T-helper 1 cell treated with Interleukin-12 subunit alpha and Interleukin-12 subunit beta and Interleukin-4 antibody, amounts not matched to agents 30 μg/mL and 1 μg/mL, for 36 hours (primary cell): ENCODE measurements around the gene TAC3.
"Not testable (repeated sequence)": the region's sequence is repeated elsewhere in the genome, so short reads cannot be mapped to it uniquely, and the experiment has no call there.

Experiments
- H3K27ac Mint-ChIP-seq: one replicate; pipeline ENCODE4 v1.8.0; 2021; ENCODE audit warnings: mild to moderate bottlenecking, mixed read lengths
- H3K27me3 Mint-ChIP-seq: one replicate; pipeline ENCODE4 v1.8.0; 2021; ENCODE audit warnings: low read depth, mixed read lengths
- H3K36me3 Mint-ChIP-seq: one replicate; pipeline ENCODE4 v1.8.0; 2021; ENCODE audit warnings: low read depth, mixed read lengths
- H3K4me1 Mint-ChIP-seq: one replicate; pipeline ENCODE4 v1.8.0; 2021; ENCODE audit warnings: low read depth, mixed read lengths
- H3K4me3 Mint-ChIP-seq: one replicate; pipeline ENCODE4 v1.8.0; 2021; ENCODE audit warnings: mild to moderate bottlenecking, moderate library complexity, mixed read lengths
- H3K9me3 Mint-ChIP-seq: one replicate; pipeline ENCODE4 v1.8.0; 2021; ENCODE audit warnings: mixed read lengths

TAC3 gene

DNA sequence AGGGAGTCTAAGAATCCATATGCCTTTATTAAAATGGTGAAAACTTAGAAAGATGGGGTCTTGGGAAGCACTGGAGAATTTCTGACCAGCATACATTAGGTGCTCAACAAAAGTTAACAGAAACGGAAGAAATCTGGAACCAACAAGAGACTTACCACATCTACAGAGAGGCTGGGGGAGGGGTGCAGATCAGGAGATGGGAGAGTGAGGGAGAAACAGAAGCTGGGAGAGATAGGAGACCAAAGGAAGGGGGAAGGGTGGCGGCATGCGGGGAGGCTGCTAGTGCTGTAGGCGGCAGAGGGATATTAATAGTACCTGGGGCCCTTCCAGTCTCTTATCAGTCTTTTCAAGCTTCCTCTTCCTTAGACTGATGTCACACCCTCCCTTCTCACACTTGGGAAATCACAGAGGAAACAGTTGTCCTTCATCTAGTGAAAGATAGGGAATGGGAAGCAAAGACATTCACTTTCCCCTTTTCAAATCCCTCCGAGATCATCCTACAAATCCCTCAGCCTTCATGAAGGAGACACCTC, 28.1 kb downstream of the TAC3 start:
- Mint-ChIP-seq H3K27me3 (peaks cover 6% of the 10 kb centered on the region), H3K4me1 (peaks cover 20% of the 10 kb centered on the region), H3K27ac (no peak overlapping the region), H3K9me3 (no peaks in the 10 kb centered on the region), H3K36me3 (no peaks in the 10 kb centered on the region), H3K4me3 (no peak overlapping the region)

GRCh38 chr12:56987551-56988053, 28.7 kb downstream of the TAC3 start:
- H3K27ac Mint-ChIP-seq = no peak overlapping the region
- no peak overlapping the region for H3K4me3 Mint-ChIP-seq

GRCh38 chr12:56987011-56987410, 29.3 kb downstream of the TAC3 start:
- H3K9me3 Mint-ChIP-seq = no peaks in the 10 kb centered on the region
- H3K36me3 Mint-ChIP-seq = no peaks in the 10 kb centered on the region
- H3K27ac Mint-ChIP-seq = no peak overlapping the region
- H3K4me3 Mint-ChIP-seq = no peak overlapping the region
- H3K4me1 Mint-ChIP-seq = peaks cover 20% of the 10 kb centered on the region
- H3K27me3 Mint-ChIP-seq = peaks cover 6% of the 10 kb centered on the region

More at GRCh38 chr12:56987551-56988053, 28.7 kb downstream of the TAC3 start:
- Mint-ChIP-seq H3K4me1 (peaks cover 20% of the 10 kb centered on the region), H3K9me3 (no peaks in the 10 kb centered on the region), H3K27me3 (peaks cover 6% of the 10 kb centered on the region), H3K36me3 (no peaks in the 10 kb centered on the region)

DNA sequence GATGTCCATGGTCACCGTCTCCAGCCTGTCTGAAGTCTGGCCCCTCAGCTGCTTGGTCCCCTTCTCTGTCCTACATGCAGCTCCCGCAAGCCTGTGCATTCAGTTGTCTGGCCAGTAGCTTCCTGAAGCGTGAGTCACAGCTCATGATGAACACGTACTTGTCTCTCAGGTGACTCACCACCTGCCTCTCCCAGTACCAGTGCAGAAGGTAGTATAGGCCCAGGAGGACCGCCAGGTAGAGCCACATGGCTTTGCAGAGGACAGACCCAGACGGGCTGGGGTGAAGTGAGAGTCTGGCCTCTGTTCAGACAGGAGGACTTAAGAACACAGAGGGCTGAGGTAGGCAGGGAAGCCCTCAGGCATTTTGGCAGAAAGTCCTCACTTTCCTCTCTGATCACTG, 30.6 kb downstream of the TAC3 start:
- H3K27ac Mint-ChIP-seq, H3K36me3 Mint-ChIP-seq: not testable (repeated sequence)

DNA sequence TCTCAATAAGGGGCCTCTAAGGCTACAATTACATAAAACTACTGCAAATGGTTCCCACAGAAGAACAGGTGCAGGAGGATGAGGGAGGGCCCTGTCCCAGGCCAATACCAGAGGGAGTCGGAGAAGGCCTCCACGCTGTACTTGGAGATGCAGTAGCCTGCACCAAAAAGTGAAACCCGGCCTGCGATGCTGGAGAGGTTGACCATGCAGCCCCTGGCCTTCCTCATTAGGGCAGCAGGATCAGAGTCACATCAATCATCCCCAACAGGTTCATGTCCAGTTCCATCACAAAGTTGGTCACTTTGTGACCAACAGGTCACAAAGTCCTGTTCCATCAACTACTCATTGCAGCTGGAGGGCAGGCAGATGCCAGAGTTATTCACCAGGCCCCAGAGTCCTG, 32.9 kb downstream of the TAC3 start:
- Mint-ChIP-seq H3K36me3 (no peaks in the 10 kb centered on the region), H3K27me3 (peaks cover 5% of the 10 kb centered on the region), H3K4me1 (peaks cover 6% of the 10 kb centered on the region), H3K9me3 (no peaks in the 10 kb centered on the region), H3K27ac (no peak overlapping the region), H3K4me3 (no peak overlapping the region)

More for the DNA sequence above, 30.6 kb downstream of the TAC3 start:
- H3K4me3 Mint-ChIP-seq, H3K9me3 Mint-ChIP-seq, H3K27me3 Mint-ChIP-seq: not testable (repeated sequence)
- peaks cover 12% of the 10 kb centered on the region for H3K4me1 Mint-ChIP-seq

GRCh38 chr12:56982578-56983236, 33.6 kb downstream of the TAC3 start:
- not testable (repeated sequence) for H3K9me3 Mint-ChIP-seq, H3K4me1 Mint-ChIP-seq, H3K27me3 Mint-ChIP-seq, H3K36me3 Mint-ChIP-seq, H3K27ac Mint-ChIP-seq, H3K4me3 Mint-ChIP-seq

GRCh38 chr12:56980941-56981530, 35.3 kb downstream of the TAC3 start:
- H3K27me3 Mint-ChIP-seq = no peaks in the 10 kb centered on the region
- H3K9me3 Mint-ChIP-seq = no peaks in the 10 kb centered on the region
- H3K4me3 Mint-ChIP-seq = no peak overlapping the region
- no peaks in the 10 kb centered on the region for H3K36me3 Mint-ChIP-seq
- no peaks in the 10 kb centered on the region for H3K4me1 Mint-ChIP-seq
- H3K27ac Mint-ChIP-seq = no peak overlapping the region

DNA sequence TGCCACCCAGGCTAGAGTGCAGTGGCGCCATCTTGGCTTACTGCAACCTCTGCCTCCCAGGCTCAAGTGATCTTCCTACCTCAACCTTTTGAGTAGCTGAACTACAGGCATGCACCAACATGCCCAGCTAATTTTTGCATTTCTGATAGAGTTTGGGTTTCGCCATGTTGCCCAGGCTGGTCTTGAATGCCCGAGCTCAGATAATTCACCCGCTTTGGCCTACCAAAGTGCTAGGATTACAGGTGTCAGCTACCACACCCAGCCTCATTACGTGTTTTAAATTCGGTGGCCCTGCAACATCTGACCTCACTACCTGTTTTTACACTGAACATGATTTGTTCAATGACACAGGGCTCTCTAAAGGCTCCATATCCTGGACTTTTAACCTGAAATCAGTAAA, 36.1 kb downstream of the TAC3 start:
- Mint-ChIP-seq H3K4me1 (no peaks in the 10 kb centered on the region), H3K27me3 (no peaks in the 10 kb centered on the region), H3K9me3 (no peaks in the 10 kb centered on the region), H3K4me3 (no peak overlapping the region), H3K27ac (no peak overlapping the region), H3K36me3 (no peaks in the 10 kb centered on the region)

- Mint-ChIP-seq H3K9me3 (no peaks in the 10 kb centered on the region), H3K4me3 (no peak overlapping the region), H3K27me3 (no peaks in the 10 kb centered on the region)
These were observed 36.7 kb downstream of the TAC3 start for GRCh38 chr12:56979628-56980027.

GRCh38 chr12:56978397-56979138, 37.8 kb downstream of the TAC3 start:
- H3K27ac Mint-ChIP-seq = no peak overlapping the region

More at GRCh38 chr12:56979628-56980027, 36.7 kb downstream of the TAC3 start:
- Mint-ChIP-seq H3K4me1 (no peaks in the 10 kb centered on the region), H3K27ac (no peak overlapping the region), H3K36me3 (no peaks in the 10 kb centered on the region)

GRCh38 chr12:56977361-56977760, 39.0 kb downstream of the TAC3 start:
- not testable (repeated sequence) for H3K4me1 Mint-ChIP-seq, H3K36me3 Mint-ChIP-seq, H3K4me3 Mint-ChIP-seq, H3K27ac Mint-ChIP-seq, H3K27me3 Mint-ChIP-seq, H3K9me3 Mint-ChIP-seq

More at GRCh38 chr12:56978397-56979138, 37.8 kb downstream of the TAC3 start:
- Mint-ChIP-seq H3K27me3 (no peaks in the 10 kb centered on the region), H3K9me3 (no peaks in the 10 kb centered on the region), H3K4me1 (no peaks in the 10 kb centered on the region), H3K36me3 (no peaks in the 10 kb centered on the region), H3K4me3 (no peak overlapping the region)

- not testable (repeated sequence) for H3K9me3 Mint-ChIP-seq, H3K4me1 Mint-ChIP-seq, H3K4me3 Mint-ChIP-seq, H3K36me3 Mint-ChIP-seq, H3K27ac Mint-ChIP-seq
- peaks cover 12% of the 10 kb centered on the region for H3K27me3 Mint-ChIP-seq
These were observed 42.1 kb downstream of the TAC3 start for GRCh38 chr12:56974224-56974623.

DNA sequence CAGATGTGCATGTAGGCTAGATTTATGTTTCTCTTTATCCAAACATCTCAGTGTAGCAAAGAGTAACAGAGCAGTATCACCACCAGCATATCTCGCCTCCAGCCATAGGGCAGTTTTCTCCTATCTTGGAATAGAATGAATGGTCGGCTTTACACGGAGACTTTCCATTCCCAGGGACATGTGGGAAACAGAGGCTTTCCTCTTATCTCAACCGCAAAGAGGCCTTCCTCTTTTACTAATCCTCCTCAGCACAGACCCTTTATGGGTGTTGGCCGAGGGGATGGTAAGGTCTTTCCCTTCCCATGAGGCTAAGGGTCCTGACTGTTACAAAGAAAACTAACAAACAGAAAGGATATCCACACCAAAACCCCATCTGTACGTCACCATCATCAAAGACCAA, 47.4 kb downstream of the TAC3 start:
- not testable (repeated sequence) for H3K4me3 Mint-ChIP-seq, H3K36me3 Mint-ChIP-seq, H3K27ac Mint-ChIP-seq, H3K9me3 Mint-ChIP-seq, H3K4me1 Mint-ChIP-seq
- H3K27me3 Mint-ChIP-seq = peaks cover 12% of the 10 kb centered on the region

DNA sequence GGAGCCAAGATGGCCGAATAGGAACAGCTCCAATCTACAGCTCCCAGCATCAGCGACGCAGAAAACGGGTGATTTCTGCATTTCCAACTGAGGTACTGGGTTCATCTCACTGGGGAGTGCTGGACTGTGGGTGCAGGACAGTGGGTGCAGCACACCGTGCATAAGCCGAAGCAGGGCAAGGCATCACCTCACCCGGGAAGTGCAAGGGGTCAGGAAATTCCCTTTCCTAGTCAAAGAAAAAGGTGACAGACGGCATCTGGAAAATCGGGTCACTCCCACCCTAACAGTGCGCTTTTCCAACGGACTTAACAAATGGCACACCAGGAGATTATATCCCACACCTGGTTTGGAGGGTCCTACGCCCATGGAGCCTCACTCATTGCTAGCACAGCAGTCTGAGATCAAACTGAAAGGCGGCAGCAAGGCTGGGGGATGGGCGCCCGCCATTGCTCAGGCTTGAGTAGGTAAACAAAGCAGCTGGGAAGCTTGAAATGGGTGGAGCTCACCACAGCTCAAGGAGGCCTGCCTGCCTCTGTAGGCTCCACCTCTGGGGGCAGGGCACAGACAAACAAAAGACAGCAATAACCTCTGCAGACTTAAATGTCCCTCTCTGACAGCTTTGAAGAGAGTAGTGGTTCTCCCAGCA, 50.2 kb downstream of the TAC3 start:
- not testable (repeated sequence) for H3K4me3 Mint-ChIP-seq, H3K36me3 Mint-ChIP-seq, H3K4me1 Mint-ChIP-seq, H3K27ac Mint-ChIP-seq, H3K9me3 Mint-ChIP-seq
- peaks cover 22% of the 10 kb centered on the region for H3K27me3 Mint-ChIP-seq
